H1 (cell line): ENCODE measurements around the gene GGA1. TPM values are rescaled to one million over a fixed set of nuclear protein-coding genes. Genes with fewer than 3 reads are reported as not detected.

Source experiments
- ATF3 ChIP-seq: IDR thresholded peaks from 2 replicates; pipeline ENCODE4 v1.6.1; 2011; ENCODE audit warnings: low read depth, mild to moderate bottlenecking, low read length; ENCODE audit not compliant: insufficient read depth
- CBX5 ChIP-seq: fragments of 300-800, 300-1000 bp; sonication (generic); IDR thresholded peaks from 2 replicates; pipeline ENCODE4 v1.7.1; 2016; ENCODE audit warnings: antibody characterized with exemption, low read length, low read depth
- CBX8 ChIP-seq: fragments of 300-800, 300-1000 bp; sonication (generic); IDR thresholded peaks from 2 replicates; pipeline ENCODE4 v1.7.1; 2016; ENCODE audit warnings: low read depth, low read length, borderline replicate concordance
- CHD1 ChIP-seq: IDR thresholded peaks from 2 replicates; pipeline ENCODE4 v1.6.1; 2012; ENCODE audit warnings: low read depth, low read length, improper control_type of control experiment
- RAD21 ChIP-seq, 2 experiments: IDR thresholded peaks in 1 of 2; conservative IDR thresholded peaks in 1 of 2; 2 replicates each; pipeline ENCODE4 v1.6.1; 2011; ENCODE audit warnings: low read depth in 2 of 2, low read length in 2 of 2, improper control_type of control experiment in 1 of 2, inconsistent platforms in 1 of 2, mild to moderate bottlenecking in 1 of 2, moderate library complexity in 1 of 2
- RFX5 ChIP-seq: IDR thresholded peaks from 2 replicates; pipeline ENCODE4 v1.6.1; 2011; ENCODE audit warnings: low read depth, low read length, improper control_type of control experiment, borderline replicate concordance
- SIRT6 ChIP-seq: IDR thresholded peaks from one replicate; pipeline ENCODE4 v1.7.1; 2012; ENCODE audit warnings: low read length, inconsistent platforms
- SUZ12 ChIP-seq: fragments of 200-600 bp; sonication (generic); IDR thresholded peaks from 2 replicates; pipeline ENCODE4 v1.6.1; 2012; ENCODE audit warnings: mild to moderate bottlenecking, inconsistent platforms, low read length, moderate library complexity, mixed read lengths
- polyA plus RNA-seq, 7 experiments: library from polyadenylated mRNA; depleted of rRNA in 3 of 7; stranded (reverse) in 5 of 7; unstranded in 2 of 7; fragments of >200 nt in 5 of 7; fragments of 200-250 nt in 2 of 7; gene quantifications; 1 replicate in 5 of 7; 2 replicates in 1 of 7; 4 replicates in 1 of 7; pipeline versions ENCODE4 v1.2.1 to v1.2.3, GENCODE V29; 2011 to 2013; ENCODE audit warnings: missing spikeins in 2 of 7, mixed read lengths in 2 of 7
- total RNA-seq: library from RNA; stranded (reverse); fragmentation: NEBNext Ultra II Directional; extraction: Animal tissue kit (Norgen Biotek cat#: 25700); gene quantifications from 2 replicates; pipeline ENCODE4 v1.2.1, GENCODE V29; 2021
- TF ChIP-seq, protein P1 (sequence below): IDR thresholded peaks from 2 replicates; pipeline ENCODE4 v1.6.1; 2012; ENCODE audit warnings: inconsistent platforms

Gene GGA1
- total and polyA plus RNA-seq, 2 of the 8 experiments (the other 6 are each of a cell fraction or from before 2014, with no cell fraction given) = 49.3 to 57.2 TPM

- no peak for TF ChIP-seq CHD1
- TF ChIP-seq CBX5 = no peak
- no peak for TF ChIP-seq SIRT6
- no peak for TF ChIP-seq SUZ12
- no peak for TF ChIP-seq RFX5
- TF ChIP-seq RAD21 (IDR thresholded peaks at IDR 0.05 in 1 of 2, conservative IDR thresholded peaks at IDR 0.05 in 1 of 2; ENCODE audit: low read depth in 2 of 2, low read length in 2 of 2) = no peak
- TF ChIP-seq, protein P1, sequence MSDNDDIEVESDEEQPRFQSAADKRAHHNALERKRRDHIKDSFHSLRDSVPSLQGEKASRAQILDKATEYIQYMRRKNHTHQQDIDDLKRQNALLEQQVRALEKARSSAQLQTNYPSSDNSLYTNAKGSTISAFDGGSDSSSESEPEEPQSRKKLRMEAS = no peak
- no peak for TF ChIP-seq ATF3
- TF ChIP-seq CBX8 = no peak
These were observed 49.1 kb upstream of the GGA1 start (continued) for GRCh38 chr22:37559521-37559900.
